ENCODE results near the gene CUL2.

The CUL2 gene

GRCh38 chr10:35035606-35036005 lies 54.5 kb downstream of the CUL2 start:
- no peak overlapping the region for H3K4me3 ChIP-seq (ENCODE audit: low read length in 2 of 2)
- no peak overlapping the region for H3K14ac ChIP-seq (ENCODE audit: low read length)
- H3K9ac ChIP-seq (ENCODE audit: low read depth, low read length, poor library complexity): no peak overlapping the region
- no peak overlapping the region for H2BK15ac ChIP-seq (ENCODE audit: low read length)
- no peak overlapping the region for H4K91ac ChIP-seq (ENCODE audit: low read depth, low read length, poor library complexity)
- H3K79me1 ChIP-seq (ENCODE audit: low read depth, low read length): no peaks in the 10 kb centered on the region
- H3K27ac ChIP-seq (replicated peaks; ENCODE audit: low read length): no peak overlapping the region
- H3K4me2 ChIP-seq (ENCODE audit: insufficient read depth, low read length, poor library complexity, severe bottlenecking): no peak overlapping the region
- no peaks in the 10 kb centered on the region for H3K27me3 ChIP-seq (ENCODE audit: control insufficient read depth in 3 of 3, insufficient read depth in 3 of 3, low read depth in 1 of 3, low read length in 3 of 3)
- no peak overlapping the region for H4K8ac ChIP-seq (ENCODE audit: low read depth, low read length)
- no peak overlapping the region for H2BK12ac ChIP-seq (ENCODE audit: low read length)
- WGBS, 2 donors (ENCODE audit: extremely low coverage in 2 of 2, insufficient read length in 2 of 2, insufficient replicate concordance in 1 of 2): no CpG with 5 or more reads among the region's 1 CpG
- H2BK120ac ChIP-seq (ENCODE audit: low read depth, low read length): no peak overlapping the region
- H3K36me3 ChIP-seq (replicated peaks in 1 of 2; ENCODE audit: control insufficient read depth in 2 of 2, insufficient read depth in 2 of 2, low read length in 2 of 2): peaks cover 8 to 76% of the 10 kb centered on the region in 2 donors
- no peak overlapping the region for H3K18ac ChIP-seq (ENCODE audit: low read length)
- H3K4ac ChIP-seq (ENCODE audit: low read length): no peak overlapping the region
- no peak for DNase-seq (ENCODE audit: low spot score)
- no peak overlapping the region for H2AFZ ChIP-seq (ENCODE audit: low read length)
- peaks cover 2 to 3% of the 10 kb centered on the region in 2 donors for H3K4me1 ChIP-seq (ENCODE audit: control insufficient read depth in 2 of 2, insufficient read depth in 1 of 2, low read depth in 1 of 2, low read length in 2 of 2)
- no peak overlapping the region for H3K23ac ChIP-seq (ENCODE audit: low read depth, low read length, poor library complexity)
- no peaks in the 10 kb centered on the region for H3K9me3 ChIP-seq (replicated peaks in 1 of 2; ENCODE audit: control insufficient read depth in 2 of 2, insufficient read depth in 1 of 2, low read depth in 1 of 2, low read length in 2 of 2)
- no peak overlapping the region for H2BK5ac ChIP-seq (ENCODE audit: low read length)
- H2AK5ac ChIP-seq (ENCODE audit: low read depth, low read length): no peak overlapping the region

- Histone ChIP-seq H2BK120ac (ENCODE audit: low read depth, low read length) (no peak overlapping the region), H3K4me1 (ENCODE audit: control insufficient read depth in 2 of 2, insufficient read depth in 1 of 2, low read depth in 1 of 2, low read length in 2 of 2) (no peaks in the 10 kb centered on the region), H3K4me2 (ENCODE audit: insufficient read depth, low read length, poor library complexity, severe bottlenecking) (no peak overlapping the region), H4K91ac (ENCODE audit: low read depth, low read length, poor library complexity) (no peak overlapping the region), H2BK5ac (ENCODE audit: low read length) (no peak overlapping the region), H3K14ac (ENCODE audit: low read length) (no peak overlapping the region), H2BK12ac (ENCODE audit: low read length) (no peak overlapping the region), H3K4ac (ENCODE audit: low read length) (no peak overlapping the region), H3K18ac (ENCODE audit: low read length) (no peak overlapping the region), H3K9me3 (replicated peaks in 1 of 2; ENCODE audit: control insufficient read depth in 2 of 2, insufficient read depth in 1 of 2, low read depth in 1 of 2, low read length in 2 of 2) (no peaks in the 10 kb centered on the region), H4K8ac (ENCODE audit: low read depth, low read length) (no peak overlapping the region), H3K9ac (ENCODE audit: low read depth, low read length, poor library complexity) (no peak overlapping the region), H3K79me1 (ENCODE audit: low read depth, low read length) (no peaks in the 10 kb centered on the region), H3K27ac (replicated peaks; ENCODE audit: low read length) (no peak overlapping the region), H3K36me3 (replicated peaks in 1 of 2; ENCODE audit: control insufficient read depth in 2 of 2, insufficient read depth in 2 of 2, low read length in 2 of 2) (peaks cover 5 to 95% of the 10 kb centered on the region in 2 donors), H3K23ac (ENCODE audit: low read depth, low read length, poor library complexity) (no peak overlapping the region), H2BK15ac (ENCODE audit: low read length) (no peak overlapping the region), H2AK5ac (ENCODE audit: low read depth, low read length) (no peak overlapping the region), H2AFZ (ENCODE audit: low read length) (no peak overlapping the region), H3K27me3 (ENCODE audit: control insufficient read depth in 3 of 3, insufficient read depth in 3 of 3, low read depth in 1 of 3, low read length in 3 of 3) (no peaks in the 10 kb centered on the region), H3K4me3 (ENCODE audit: low read length in 2 of 2) (no peak overlapping the region)
- DNase-seq (ENCODE audit: low spot score): no peak
Observed at GRCh38 chr10:35027567-35027966, 62.6 kb downstream of the CUL2 start.

- Histone ChIP-seq H3K27ac (replicated peaks; ENCODE audit: low read length) (no peak overlapping the region), H3K9me3 (replicated peaks in 1 of 2; ENCODE audit: control insufficient read depth in 2 of 2, insufficient read depth in 1 of 2, low read depth in 1 of 2, low read length in 2 of 2) (no peaks in the 10 kb centered on the region), H3K79me1 (ENCODE audit: low read depth, low read length) (no peaks in the 10 kb centered on the region), H3K4me2 (ENCODE audit: insufficient read depth, low read length, poor library complexity, severe bottlenecking) (no peak overlapping the region), H3K27me3 (ENCODE audit: control insufficient read depth in 3 of 3, insufficient read depth in 3 of 3, low read depth in 1 of 3, low read length in 3 of 3) (no peaks in the 10 kb centered on the region), H3K4me1 (ENCODE audit: control insufficient read depth in 2 of 2, insufficient read depth in 1 of 2, low read depth in 1 of 2, low read length in 2 of 2) (no peaks in the 10 kb centered on the region), H4K91ac (ENCODE audit: low read depth, low read length, poor library complexity) (no peak overlapping the region), H3K23ac (ENCODE audit: low read depth, low read length, poor library complexity) (no peak overlapping the region), H3K36me3 (replicated peaks in 1 of 2; ENCODE audit: control insufficient read depth in 2 of 2, insufficient read depth in 2 of 2, low read length in 2 of 2) (peaks cover 4 to 88% of the 10 kb centered on the region in 2 donors), H2BK12ac (ENCODE audit: low read length) (no peak overlapping the region), H2AK5ac (ENCODE audit: low read depth, low read length) (no peak overlapping the region), H2BK5ac (ENCODE audit: low read length) (no peak overlapping the region), H2BK15ac (ENCODE audit: low read length) (no peak overlapping the region), H3K4ac (ENCODE audit: low read length) (no peak overlapping the region), H3K9ac (ENCODE audit: low read depth, low read length, poor library complexity) (no peak overlapping the region), H4K8ac (ENCODE audit: low read depth, low read length) (no peak overlapping the region), H3K4me3 (ENCODE audit: low read length in 2 of 2) (no peak overlapping the region), H2BK120ac (ENCODE audit: low read depth, low read length) (no peak overlapping the region), H3K14ac (ENCODE audit: low read length) (no peak overlapping the region), H3K18ac (ENCODE audit: low read length) (no peak overlapping the region), H2AFZ (ENCODE audit: low read length) (no peak overlapping the region)
- no peak for DNase-seq (ENCODE audit: low spot score)
Observed at GRCh38 chr10:35025916-35026315, 64.2 kb downstream of the CUL2 start.

DNA sequence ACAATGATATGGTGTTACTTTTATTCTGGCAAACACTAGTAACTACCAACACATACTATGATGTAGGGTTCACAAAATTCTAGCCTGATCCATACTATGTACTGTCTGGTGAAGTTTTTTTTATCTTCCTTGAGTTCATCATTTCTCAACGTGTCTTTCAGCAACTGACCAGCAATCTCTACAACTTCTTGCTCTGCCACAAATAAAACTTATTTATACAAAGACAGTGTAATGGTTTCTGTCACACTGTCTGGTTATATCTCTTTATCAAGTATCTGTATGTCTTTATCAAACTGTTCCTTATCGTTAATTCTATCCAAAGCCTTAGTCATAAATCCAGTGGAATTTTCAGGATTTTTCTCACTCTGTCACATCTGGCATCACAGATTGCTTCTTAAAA lies 69.7 kb downstream of the CUL2 start:
- no peak overlapping the region for H2BK15ac ChIP-seq (ENCODE audit: low read length)
- no CpG with 5 or more reads among the region's 2 CpGs for WGBS, 2 donors (ENCODE audit: extremely low coverage in 2 of 2, insufficient read length in 2 of 2, insufficient replicate concordance in 1 of 2)
- H3K4me2 ChIP-seq (ENCODE audit: insufficient read depth, low read length, poor library complexity, severe bottlenecking): no peak overlapping the region
- H2AK5ac ChIP-seq (ENCODE audit: low read depth, low read length): no peak overlapping the region
- H4K8ac ChIP-seq (ENCODE audit: low read depth, low read length): no peak overlapping the region
- no peak overlapping the region for H3K4ac ChIP-seq (ENCODE audit: low read length)
- no peak overlapping the region for H3K9ac ChIP-seq (ENCODE audit: low read depth, low read length, poor library complexity)
- no peaks in the 10 kb centered on the region for H3K27me3 ChIP-seq (ENCODE audit: control insufficient read depth in 3 of 3, insufficient read depth in 3 of 3, low read depth in 1 of 3, low read length in 3 of 3)
- DNase-seq (ENCODE audit: low spot score): no peak
- no peak overlapping the region for H4K91ac ChIP-seq (ENCODE audit: low read depth, low read length, poor library complexity)
- H3K79me1 ChIP-seq (ENCODE audit: low read depth, low read length): no peaks in the 10 kb centered on the region
- no peak overlapping the region for H3K27ac ChIP-seq (replicated peaks; ENCODE audit: low read length)
- H3K14ac ChIP-seq (ENCODE audit: low read length): no peak overlapping the region
- no peaks in the 10 kb centered on the region for H3K9me3 ChIP-seq (replicated peaks in 1 of 2; ENCODE audit: control insufficient read depth in 2 of 2, insufficient read depth in 1 of 2, low read depth in 1 of 2, low read length in 2 of 2)
- H3K36me3 ChIP-seq (replicated peaks in 1 of 2; ENCODE audit: control insufficient read depth in 2 of 2, insufficient read depth in 2 of 2, low read length in 2 of 2): peaks cover 0 to 56% of the 10 kb centered on the region in 2 donors
- H3K4me3 ChIP-seq (ENCODE audit: low read length in 2 of 2): no peak overlapping the region
- no peaks in the 10 kb centered on the region for H3K4me1 ChIP-seq (ENCODE audit: control insufficient read depth in 2 of 2, insufficient read depth in 1 of 2, low read depth in 1 of 2, low read length in 2 of 2)
- no peak overlapping the region for H2BK12ac ChIP-seq (ENCODE audit: low read length)
- H2AFZ ChIP-seq (ENCODE audit: low read length): no peak overlapping the region
- H3K18ac ChIP-seq (ENCODE audit: low read length): no peak overlapping the region
- H2BK120ac ChIP-seq (ENCODE audit: low read depth, low read length): no peak overlapping the region
- H3K23ac ChIP-seq (ENCODE audit: low read depth, low read length, poor library complexity): no peak overlapping the region
- no peak overlapping the region for H2BK5ac ChIP-seq (ENCODE audit: low read length)

Data from neuronal stem cell (in vitro differentiated cells).